ENCODE results near the gene SLC22A14.

The SLC22A14 gene

GRCh38 chr3:38343797-38344594 lies 61.9 kb downstream of the SLC22A14 start:
- H3K4me1 Mint-ChIP-seq: no peaks in the 10 kb centered on the region
- no peak overlapping the region for H3K27ac Mint-ChIP-seq
- no peaks in the 10 kb centered on the region for H3K36me3 Mint-ChIP-seq
- H3K4me3 Mint-ChIP-seq: no peak overlapping the region
- no peaks in the 10 kb centered on the region for H3K9me3 Mint-ChIP-seq
- H3K27me3 Mint-ChIP-seq: peaks cover 2% of the 10 kb centered on the region

- H3K27me3 Mint-ChIP-seq: peaks cover 2% of the 10 kb centered on the region
- no peak overlapping the region for H3K27ac Mint-ChIP-seq
- H3K4me1 Mint-ChIP-seq: no peaks in the 10 kb centered on the region
- no peaks in the 10 kb centered on the region for H3K36me3 Mint-ChIP-seq
- H3K4me3 Mint-ChIP-seq: peak overlapping the region; percentile 87
- H3K9me3 Mint-ChIP-seq: no peaks in the 10 kb centered on the region
Measured at GRCh38 chr3:38345879-38346586, 63.9 kb downstream of the SLC22A14 start.

GRCh38 chr3:38346587-38347410 lies 64.7 kb downstream of the SLC22A14 start, which contains the start of gene XYLB:
Gene XYLB, plus strand, starts transcription at chr3:38346785. Its CDS starts 84 bp downstream, at chr3:38346869.
- Mint-ChIP-seq H3K36me3 (no peaks in the 10 kb centered on the region), H3K4me1 (no peaks in the 10 kb centered on the region), H3K4me3 (peak within 1 kb of the TSS; percentile 87), H3K9me3 (no peaks in the 10 kb centered on the region), H3K27me3 (peaks cover 2% of the 10 kb centered on the region), H3K27ac (no peak within 1 kb of the TSS)

GRCh38 chr3:38347421-38348200 lies 65.5 kb downstream of the SLC22A14 start:
- peak overlapping the region; percentile 82 for H3K4me3 Mint-ChIP-seq

GRCh38 chr3:38348903-38349302 lies 66.8 kb downstream of the SLC22A14 start:
- H3K27ac Mint-ChIP-seq: no peak overlapping the region
- H3K36me3 Mint-ChIP-seq: no peaks in the 10 kb centered on the region
- H3K27me3 Mint-ChIP-seq: no peaks in the 10 kb centered on the region
- no peaks in the 10 kb centered on the region for H3K9me3 Mint-ChIP-seq
- H3K4me3 Mint-ChIP-seq: no peak overlapping the region
- no peaks in the 10 kb centered on the region for H3K4me1 Mint-ChIP-seq

More at GRCh38 chr3:38347421-38348200, 65.5 kb downstream of the SLC22A14 start:
- H3K9me3 Mint-ChIP-seq: no peaks in the 10 kb centered on the region
- no peaks in the 10 kb centered on the region for H3K4me1 Mint-ChIP-seq
- peak overlapping the region; percentile 59 for H3K27ac Mint-ChIP-seq
- H3K27me3 Mint-ChIP-seq: peaks cover 2% of the 10 kb centered on the region
- H3K36me3 Mint-ChIP-seq: no peaks in the 10 kb centered on the region

GRCh38 chr3:38349684-38350359 lies 67.7 kb downstream of the SLC22A14 start:
- Mint-ChIP-seq H3K36me3 (no peaks in the 10 kb centered on the region), H3K27me3 (no peaks in the 10 kb centered on the region), H3K4me1 (no peaks in the 10 kb centered on the region), H3K9me3 (no peaks in the 10 kb centered on the region), H3K27ac (no peak overlapping the region), H3K4me3 (no peak overlapping the region)

- H3K27ac Mint-ChIP-seq: no peak overlapping the region
- no peaks in the 10 kb centered on the region for H3K4me1 Mint-ChIP-seq
- no peaks in the 10 kb centered on the region for H3K36me3 Mint-ChIP-seq
- no peak overlapping the region for H3K4me3 Mint-ChIP-seq
- H3K9me3 Mint-ChIP-seq: no peaks in the 10 kb centered on the region
- H3K27me3 Mint-ChIP-seq: no peaks in the 10 kb centered on the region
Measured at GRCh38 chr3:38353151-38353550, 71.1 kb downstream of the SLC22A14 start.

- no peaks in the 10 kb centered on the region for H3K4me1 Mint-ChIP-seq
- H3K9me3 Mint-ChIP-seq: no peaks in the 10 kb centered on the region
- H3K27me3 Mint-ChIP-seq: no peaks in the 10 kb centered on the region
- H3K36me3 Mint-ChIP-seq: no peaks in the 10 kb centered on the region
- H3K27ac Mint-ChIP-seq: no peak overlapping the region
- H3K4me3 Mint-ChIP-seq: no peak overlapping the region
Measured at GRCh38 chr3:38354588-38355330, 72.7 kb downstream of the SLC22A14 start.

- Mint-ChIP-seq H3K9me3 (no peaks in the 10 kb centered on the region), H3K27me3 (no peaks in the 10 kb centered on the region), H3K4me3 (no peak overlapping the region), H3K36me3 (peaks cover 2% of the 10 kb centered on the region), H3K27ac (no peak overlapping the region), H3K4me1 (no peaks in the 10 kb centered on the region)
Measured at GRCh38 chr3:38359038-38359437, 76.9 kb downstream of the SLC22A14 start.

- no peak overlapping the region for H3K4me3 Mint-ChIP-seq
- no peaks in the 10 kb centered on the region for H3K9me3 Mint-ChIP-seq
- H3K27me3 Mint-ChIP-seq: no peaks in the 10 kb centered on the region
- H3K36me3 Mint-ChIP-seq: peaks cover 2% of the 10 kb centered on the region
- H3K4me1 Mint-ChIP-seq: peaks cover 7% of the 10 kb centered on the region
- H3K27ac Mint-ChIP-seq: no peak overlapping the region
Measured at GRCh38 chr3:38360345-38360744, 78.3 kb downstream of the SLC22A14 start.

GRCh38 chr3:38361496-38361895 lies 79.4 kb downstream of the SLC22A14 start:
- Mint-ChIP-seq H3K27me3 (no peaks in the 10 kb centered on the region), H3K4me1 (peaks cover 7% of the 10 kb centered on the region), H3K27ac (no peak overlapping the region), H3K36me3 (peaks cover 2% of the 10 kb centered on the region), H3K9me3 (no peaks in the 10 kb centered on the region), H3K4me3 (no peak overlapping the region)

GRCh38 chr3:38362825-38363224 lies 80.7 kb downstream of the SLC22A14 start:
- Mint-ChIP-seq H3K27ac (no peak overlapping the region), H3K36me3 (peaks cover 2% of the 10 kb centered on the region), H3K4me3 (no peak overlapping the region), H3K9me3 (no peaks in the 10 kb centered on the region), H3K4me1 (peaks cover 7% of the 10 kb centered on the region), H3K27me3 (no peaks in the 10 kb centered on the region)

- Mint-ChIP-seq H3K27me3 (no peaks in the 10 kb centered on the region), H3K36me3 (peaks cover 2% of the 10 kb centered on the region), H3K9me3 (no peaks in the 10 kb centered on the region), H3K27ac (no peak overlapping the region), H3K4me1 (peaks cover 7% of the 10 kb centered on the region), H3K4me3 (no peak overlapping the region)
Measured at GRCh38 chr3:38364721-38365400, 82.8 kb downstream of the SLC22A14 start.
